Esophagus muscularis mucosa (tissue), 4 donors: ENCODE measurements around the gene IDNK.

Source experiments
- CTCF ChIP-seq, 3 experiments: fragments of 200-600 bp in 2 of 3; fragments of 450-650 bp in 1 of 3; sonication (generic) in 2 of 3; IDR thresholded peaks; one replicate each; pipeline ENCODE4 v1.5.1; 2017 to 2019; ENCODE audit warnings: antibody characterized with exemption in 3 of 3, mild to moderate bottlenecking in 2 of 3, moderate library complexity in 1 of 3
- EP300 ChIP-seq: sonication (generic); formaldehyde crosslinking; IDR thresholded peaks from one replicate; pipeline ENCODE4 v1.6.1; 2017; ENCODE audit warnings: antibody characterized with exemption
- POLR2A ChIP-seq: fragments of 450-650 bp; IDR thresholded peaks from one replicate; pipeline ENCODE4 v1.6.1; 2017; ENCODE audit warnings: antibody characterized with exemption, moderate library complexity, mild to moderate bottlenecking, low read depth

DNA sequence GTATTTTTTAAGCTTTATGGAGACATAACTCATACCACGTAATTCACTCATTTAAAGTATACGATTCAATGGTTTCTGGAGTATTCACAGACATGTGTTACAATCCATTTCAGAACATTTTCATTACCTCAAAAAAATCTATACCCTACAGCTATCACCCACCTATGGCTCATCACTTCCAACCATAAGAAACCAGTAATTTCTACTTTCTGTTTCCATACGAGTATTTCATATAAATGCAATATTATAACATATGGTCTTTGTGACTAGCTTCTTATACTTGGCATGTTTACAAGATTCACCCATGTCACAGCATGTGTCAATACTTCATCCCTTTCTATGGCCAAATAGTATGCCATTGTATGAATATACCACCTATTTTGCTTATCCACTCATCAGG is 66.0 kb downstream of the IDNK start:
- no peak for TF ChIP-seq CTCF (IDR thresholded peaks at IDR 0.05)
- no peak for TF ChIP-seq POLR2A
- TF ChIP-seq EP300, result no peak
